Glutamatergic neuron (in vitro differentiated cells): ENCODE measurements around the gene ATAD2B. TPM values are rescaled to one million over a fixed set of nuclear protein-coding genes. Genes with fewer than 3 reads are reported as not detected.
"Not testable (repeated sequence)": the region's sequence is repeated elsewhere in the genome, so short reads cannot be mapped to it uniquely, and the experiment has no call there.

Experiments
- DNase-seq: peaks from one replicate; pipeline ENCODE4 v3.0.0; 2022
- H3K27ac Mint-ChIP-seq: one replicate; pipeline ENCODE4 v1.8.0; 2020; ENCODE audit warnings: mild to moderate bottlenecking, mixed read lengths, inconsistent platforms; ENCODE audit not compliant: unreplicated experiment
- H3K27me3 Mint-ChIP-seq: one replicate; pipeline ENCODE4 v1.8.0; 2020; ENCODE audit warnings: mild to moderate bottlenecking, moderate library complexity, mixed read lengths, inconsistent platforms; ENCODE audit not compliant: unreplicated experiment
- H3K36me3 Mint-ChIP-seq: one replicate; pipeline ENCODE4 v1.8.0; 2020; ENCODE audit warnings: mild to moderate bottlenecking, mixed read lengths, inconsistent platforms; ENCODE audit not compliant: unreplicated experiment
- H3K4me1 Mint-ChIP-seq: one replicate; pipeline ENCODE4 v1.8.0; 2020; ENCODE audit warnings: mild to moderate bottlenecking, low read depth, mixed read lengths, inconsistent platforms; ENCODE audit not compliant: unreplicated experiment
- H3K4me3 Mint-ChIP-seq: one replicate; pipeline ENCODE4 v1.8.0; 2020; ENCODE audit warnings: mild to moderate bottlenecking, mixed read lengths, inconsistent platforms; ENCODE audit not compliant: unreplicated experiment
- H3K9me3 Mint-ChIP-seq: one replicate; pipeline ENCODE4 v1.8.0; 2020; ENCODE audit warnings: mild to moderate bottlenecking, moderate library complexity, mixed read lengths, inconsistent platforms; ENCODE audit not compliant: unreplicated experiment
- CTCF ChIP-seq: fragments of 200-600 bp; sonication (generic); IDR thresholded peaks from one replicate; pipeline ENCODE4 v1.5.0; 2021; ENCODE audit not compliant: partially characterized antibody, unreplicated experiment
- total RNA-seq: library from RNA; stranded (reverse); fragmentation: NEBNext Ultra II Directional; extraction: Animal tissue kit (Norgen Biotek cat#: 25700); gene quantifications from one replicate; pipeline ENCODE4 v1.2.1, GENCODE V29; 2021; ENCODE audit not compliant: unreplicated experiment

The ATAD2B gene
- total RNA-seq, 1 donor from 2014 or later, result 108 TPM

DNA sequence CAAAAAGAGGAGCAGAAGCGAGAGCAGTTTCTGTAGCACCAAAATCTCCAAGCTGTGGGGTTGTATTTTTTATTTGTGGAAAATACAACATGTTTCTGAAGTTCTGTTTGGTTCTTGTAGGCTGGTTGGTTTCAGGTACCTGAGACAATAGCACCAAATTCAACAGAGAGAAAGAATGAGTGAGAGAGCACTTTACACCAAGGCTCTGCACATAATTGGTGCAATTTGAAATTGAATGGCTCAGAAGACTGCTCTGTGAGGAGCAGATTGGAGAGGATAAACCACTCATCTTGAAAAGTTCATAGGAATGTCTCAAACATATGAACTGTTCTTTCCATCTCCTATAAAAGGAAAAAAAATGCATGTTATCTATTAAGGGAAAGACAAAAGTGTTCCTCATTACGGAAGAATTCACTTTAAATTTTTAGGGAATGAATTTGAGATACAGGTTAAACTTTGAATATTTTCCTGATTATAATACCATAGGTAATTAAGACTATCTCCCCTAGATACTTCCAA lies 175.1 kb downstream of the ATAD2B start:
- Mint-ChIP-seq H3K4me3 (no peak overlapping the region), H3K9me3 (no peaks in the 10 kb centered on the region), H3K36me3 (peaks cover 4% of the 10 kb centered on the region), H3K27me3 (peaks cover 1% of the 10 kb centered on the region), H3K27ac (no peak overlapping the region), H3K4me1 (no peaks in the 10 kb centered on the region)
- no peak for TF ChIP-seq CTCF
- DNase-seq, result no peak

DNA sequence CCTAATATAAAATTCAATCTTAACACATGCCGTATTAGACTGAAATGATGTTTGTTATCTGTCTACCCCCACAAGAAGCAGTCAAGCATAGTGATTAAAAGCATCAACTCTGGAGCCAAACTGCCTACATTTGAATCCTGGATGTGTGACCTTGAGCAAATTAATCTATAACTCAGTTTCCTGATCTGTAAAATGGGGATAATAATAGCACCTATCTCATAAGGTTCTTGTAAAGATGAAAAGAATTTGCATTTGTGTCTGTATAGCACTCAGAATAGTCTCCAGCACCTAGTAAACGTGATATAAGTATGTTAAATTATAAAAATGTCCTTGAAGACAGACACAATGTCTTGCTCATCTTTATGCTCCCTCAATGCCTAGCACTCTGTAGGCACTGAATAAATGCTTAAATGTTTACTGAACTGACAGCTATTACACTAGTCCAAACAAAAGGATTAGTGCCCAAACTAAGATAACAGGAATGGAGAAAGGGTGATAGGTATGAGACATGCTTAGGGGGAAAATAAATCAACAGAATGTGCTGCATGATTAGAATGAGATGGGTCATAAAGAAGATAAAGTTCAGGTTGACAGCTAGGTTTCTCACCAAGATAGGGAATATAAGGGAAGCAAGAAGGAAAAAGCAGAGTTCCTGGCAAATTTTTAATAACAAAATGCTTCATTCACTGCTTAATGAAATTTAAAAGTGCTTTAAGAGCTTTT lies 180.6 kb downstream of the ATAD2B start:
- Mint-ChIP-seq H3K9me3 (no peaks in the 10 kb centered on the region), H3K27me3 (peaks cover 3% of the 10 kb centered on the region), H3K4me1 (peaks cover 5% of the 10 kb centered on the region), H3K27ac (no peak overlapping the region), H3K4me3 (no peak overlapping the region), H3K36me3 (no peaks in the 10 kb centered on the region)
- no peak for DNase-seq
- TF ChIP-seq CTCF, result no peak

DNA sequence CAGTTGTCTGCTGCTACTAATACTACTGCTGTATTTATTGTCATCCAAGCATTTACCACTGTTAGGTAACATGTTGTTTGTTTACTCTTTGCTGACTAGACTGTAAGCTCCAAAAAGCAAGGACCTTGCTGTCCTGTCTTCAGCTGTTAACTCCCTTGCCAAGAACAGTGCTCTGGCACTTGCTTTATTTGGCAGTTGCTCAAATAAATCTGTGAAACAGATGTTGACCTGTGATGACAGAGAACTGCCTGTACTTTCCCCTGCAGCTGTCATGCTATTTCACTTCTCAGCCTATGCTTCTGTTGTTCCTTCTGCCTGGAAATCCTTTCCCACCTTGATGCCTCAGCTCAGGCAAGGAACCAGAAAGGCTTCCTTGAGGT lies 181.2 kb downstream of the ATAD2B start:
- no peak overlapping the region for H3K4me3 Mint-ChIP-seq
- H3K27me3 Mint-ChIP-seq, result peaks cover 3% of the 10 kb centered on the region
- H3K27ac Mint-ChIP-seq, result no peak overlapping the region
- H3K36me3 Mint-ChIP-seq, result no peaks in the 10 kb centered on the region
- DNase-seq, result no peak
- TF ChIP-seq CTCF, result no peak
- H3K9me3 Mint-ChIP-seq, result peaks cover under 1% of the 10 kb centered on the region
- peaks cover 5% of the 10 kb centered on the region for H3K4me1 Mint-ChIP-seq

- Mint-ChIP-seq H3K9me3 (peaks cover 2% of the 10 kb centered on the region), H3K4me1 (peaks cover 5% of the 10 kb centered on the region), H3K4me3 (no peak overlapping the region), H3K27me3 (peaks cover 4% of the 10 kb centered on the region), H3K36me3 (no peaks in the 10 kb centered on the region), H3K27ac (peak overlapping the region; percentile 59)
- no peak for DNase-seq
- TF ChIP-seq CTCF, result no peak
These were observed 181.7 kb downstream of the ATAD2B start for GRCh38 chr2:23745068-23745725.

- H3K4me3 Mint-ChIP-seq, H3K27ac Mint-ChIP-seq, H3K4me1 Mint-ChIP-seq, DNase-seq, H3K27me3 Mint-ChIP-seq, H3K9me3 Mint-ChIP-seq: not testable (repeated sequence)
- H3K36me3 Mint-ChIP-seq, result peaks cover 21% of the 10 kb centered on the region
These were observed 190.1 kb downstream of the ATAD2B start for GRCh38 chr2:23736783-23737182.
